ENCODE measurements around the gene BMP2.

- TF ChIP-seq POLR2A (IDR thresholded peaks at IDR 0.05) (no peak), CTCF (IDR thresholded peaks at IDR 0.05) (peak; percentile 36 to 76 (median 58))
These were observed 61.4 kb downstream of the BMP2 start for GRCh38 chr20:6828794-6829423.

Data from adrenal gland (tissue), 5 donors.